ENCODE data around the gene WDR77. TPM values are rescaled to one million over a fixed set of nuclear protein-coding genes. Genes with fewer than 3 reads are reported as not detected.

The WDR77 gene
- total RNA-seq, 6 donors from 2014 or later = 11.3 to 32.2 (median 22.1) TPM

- H3K36me3 ChIP-seq = peaks cover 17 to 94% (median 63%) of the 10 kb centered on the region in 4 donors
These were observed 6.6 kb downstream of the WDR77 start for GRCh38 chr1:111442457-111442856.

GRCh38 chr1:111441573-111442192 lies 7.4 kb downstream of the WDR77 start:
- no peak for TF ChIP-seq POLR2AphosphoS5 (IDR thresholded peaks at IDR 0.05)
- TF ChIP-seq, protein P1, sequence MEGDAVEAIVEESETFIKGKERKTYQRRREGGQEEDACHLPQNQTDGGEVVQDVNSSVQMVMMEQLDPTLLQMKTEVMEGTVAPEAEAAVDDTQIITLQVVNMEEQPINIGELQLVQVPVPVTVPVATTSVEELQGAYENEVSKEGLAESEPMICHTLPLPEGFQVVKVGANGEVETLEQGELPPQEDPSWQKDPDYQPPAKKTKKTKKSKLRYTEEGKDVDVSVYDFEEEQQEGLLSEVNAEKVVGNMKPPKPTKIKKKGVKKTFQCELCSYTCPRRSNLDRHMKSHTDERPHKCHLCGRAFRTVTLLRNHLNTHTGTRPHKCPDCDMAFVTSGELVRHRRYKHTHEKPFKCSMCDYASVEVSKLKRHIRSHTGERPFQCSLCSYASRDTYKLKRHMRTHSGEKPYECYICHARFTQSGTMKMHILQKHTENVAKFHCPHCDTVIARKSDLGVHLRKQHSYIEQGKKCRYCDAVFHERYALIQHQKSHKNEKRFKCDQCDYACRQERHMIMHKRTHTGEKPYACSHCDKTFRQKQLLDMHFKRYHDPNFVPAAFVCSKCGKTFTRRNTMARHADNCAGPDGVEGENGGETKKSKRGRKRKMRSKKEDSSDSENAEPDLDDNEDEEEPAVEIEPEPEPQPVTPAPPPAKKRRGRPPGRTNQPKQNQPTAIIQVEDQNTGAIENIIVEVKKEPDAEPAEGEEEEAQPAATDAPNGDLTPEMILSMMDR (IDR thresholded peaks at IDR 0.05) = peak in 3 of 6 experiments; percentile 12 to 14 (median 13)
- 74 to 80% methylated on average over 9 of the region's 9 CpGs for WGBS, 2 donors
- H3K4me3 ChIP-seq = no peak overlapping the region
- H3K4me1 ChIP-seq = peaks cover 0 to under 1% (median 0%) of the 10 kb centered on the region in 4 donors
- no peak for DNase-seq
- H3K36me3 ChIP-seq = peaks cover 17 to 89% (median 64%) of the 10 kb centered on the region in 4 donors
- H3K27me3 ChIP-seq = no peaks in the 10 kb centered on the region
- ATAC-seq (ENCODE audit: low FRiP score in 2 of 2) = no peak
- no peak overlapping the region for H3K27ac ChIP-seq
- no peaks in the 10 kb centered on the region for H3K9me3 ChIP-seq

More at GRCh38 chr1:111442457-111442856, 6.6 kb downstream of the WDR77 start:
- ATAC-seq (ENCODE audit: low FRiP score in 2 of 2) (no peak), DNase-seq (no peak)
- Histone ChIP-seq H3K27ac (no peak overlapping the region), H3K4me1 (peaks cover 5 to 8% (median 7%) of the 10 kb centered on the region in 4 donors), H3K27me3 (no peaks in the 10 kb centered on the region), H3K4me3 (no peak overlapping the region), H3K9me3 (no peaks in the 10 kb centered on the region)
- WGBS, 2 donors = 81 to 86% methylated on average over 4 of the region's 4 CpGs
- no peak for TF ChIP-seq EP300 (IDR thresholded peaks at IDR 0.05)
- TF ChIP-seq POLR2A (IDR thresholded peaks at IDR 0.05) = no peak
- TF ChIP-seq, protein P1 (IDR thresholded peaks at IDR 0.05) = no peak
- TF ChIP-seq POLR2AphosphoS5 (IDR thresholded peaks at IDR 0.05) = no peak

GRCh38 chr1:111439461-111440351 lies 9.3 kb downstream of the WDR77 start:
- H3K27me3 ChIP-seq = no peaks in the 10 kb centered on the region
- DNase-seq (no peak), ATAC-seq (ENCODE audit: low FRiP score in 2 of 2) (no peak)
- no peaks in the 10 kb centered on the region for H3K4me1 ChIP-seq
- no peaks in the 10 kb centered on the region for H3K9me3 ChIP-seq
- H3K4me3 ChIP-seq = no peak overlapping the region
- H3K27ac ChIP-seq = no peak overlapping the region
- 82 to 87% methylated on average over 3 of the region's 3 CpGs for WGBS, 2 donors
- peaks cover 17 to 71% (median 61%) of the 10 kb centered on the region in 4 donors for H3K36me3 ChIP-seq
- no peak for TF ChIP-seq POLR2A (IDR thresholded peaks at IDR 0.05)
- TF ChIP-seq POLR2AphosphoS5 (IDR thresholded peaks at IDR 0.05) = no peak
- TF ChIP-seq EP300 (IDR thresholded peaks at IDR 0.05) = no peak
- TF ChIP-seq, protein P1 (IDR thresholded peaks at IDR 0.05) = no peak

DNA sequence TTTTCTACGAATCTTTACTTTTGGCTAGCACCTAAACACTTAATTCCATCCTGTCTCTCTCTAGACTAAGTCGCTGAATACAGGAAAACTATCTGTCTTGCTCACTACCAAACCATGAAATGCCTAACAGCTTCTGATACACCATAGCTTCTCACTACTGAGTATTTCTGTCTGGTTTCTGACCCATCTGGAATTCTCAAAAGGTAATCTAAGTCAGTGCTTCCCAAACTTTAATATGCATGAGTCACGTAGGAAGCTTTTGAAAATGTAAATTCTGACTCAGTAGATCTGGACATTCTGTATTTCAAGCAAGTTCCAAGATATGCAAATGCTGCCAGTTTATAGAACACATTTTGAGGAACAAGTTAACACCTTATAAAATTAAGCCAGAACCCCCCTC lies 12.3 kb downstream of the WDR77 start:
- DNase-seq = no peak
- 74 to 81% methylated on average over 3 of the region's 3 CpGs for WGBS, 2 donors
- Histone ChIP-seq H3K9me3 (no peaks in the 10 kb centered on the region), H3K27ac (no peak overlapping the region), H3K4me1 (no peaks in the 10 kb centered on the region), H3K27me3 (no peaks in the 10 kb centered on the region), H3K36me3 (peaks cover 6 to 42% (median 33%) of the 10 kb centered on the region in 4 donors), H3K4me3 (no peak overlapping the region)
- no peak for TF ChIP-seq POLR2A (IDR thresholded peaks at IDR 0.05)
- ATAC-seq (ENCODE audit: low FRiP score in 2 of 2) = no peak

GRCh38 chr1:111424281-111424680 lies 24.8 kb downstream of the WDR77 start:
- no peak for ATAC-seq (ENCODE audit: low FRiP score in 2 of 2)
- no peaks in the 10 kb centered on the region for H3K9me3 ChIP-seq

More at GRCh38 chr1:111424281-111424680, 24.8 kb downstream of the WDR77 start:
- H3K36me3 ChIP-seq = no peaks in the 10 kb centered on the region
- TF ChIP-seq POLR2A (IDR thresholded peaks at IDR 0.05) (no peak), POLR2AphosphoS5 (IDR thresholded peaks at IDR 0.05) (no peak), EP300 (IDR thresholded peaks at IDR 0.05) (no peak)
- TF ChIP-seq, protein P1 (IDR thresholded peaks at IDR 0.05) = no peak
- H3K27ac ChIP-seq = no peak overlapping the region
- DNase-seq = no peak
- no peaks in the 10 kb centered on the region for H3K4me1 ChIP-seq
- H3K27me3 ChIP-seq = no peaks in the 10 kb centered on the region
- WGBS, 2 donors = 95 to 100% methylated on average over 3 of the region's 3 CpGs
- H3K4me3 ChIP-seq = no peak overlapping the region
